SK-N-SH treated with all-trans-retinoic acid at 6 μM for 48 hours (cell line): ENCODE data around the gene ARMH4.
A peak's percentile ranks its signal among the peaks of the same experiment; 100 is the strongest.

ENCODE experiments used
- ATAC-seq: fragments of 200-7000 bp; cut with Tn5 transposase; 3 replicates; pipeline ENCODE4 v1.9.1; 2020; ENCODE audit warnings: mild to moderate bottlenecking, moderate library complexity
- ARNTL ChIP-seq: fragments of 450-650 bp; formaldehyde crosslinking; IDR thresholded peaks from 2 replicates; pipeline ENCODE4 v1.5.0; 2020; ENCODE audit warnings: low read depth, mild to moderate bottlenecking, moderate library complexity, borderline replicate concordance
- BACH2 ChIP-seq: fragments of 250-450 bp; sonication (Bioruptor Pico); IDR thresholded peaks from 2 replicates; pipeline ENCODE4 v1.9.0; 2021; ENCODE audit warnings: mild to moderate bottlenecking, borderline replicate concordance
- CREB5 ChIP-seq: fragments of 250-450 bp; sonication (Bioruptor Pico); IDR thresholded peaks from 2 replicates; pipeline ENCODE4 v1.5.1; 2020; ENCODE audit warnings: low read depth, mild to moderate bottlenecking, moderate library complexity
- CSDC2 ChIP-seq: fragments of 250-450 bp; sonication (Bioruptor Pico); IDR thresholded peaks from 2 replicates; pipeline ENCODE4 v1.5.0; 2020; ENCODE audit warnings: mild to moderate bottlenecking, moderate library complexity
- CSRNP3 ChIP-seq: fragments of 250-450 bp; sonication (Bioruptor Pico); IDR thresholded peaks from 2 replicates; pipeline ENCODE4 v1.5.1; 2021; ENCODE audit warnings: mild to moderate bottlenecking, moderate library complexity
- ESRRG ChIP-seq: fragments of 250-450 bp; sonication (Bioruptor Pico); IDR thresholded peaks from 2 replicates; pipeline ENCODE4 v1.6.1; 2021; ENCODE audit warnings: mild to moderate bottlenecking
- GLIS3 ChIP-seq: fragments of 250-450 bp; sonication (Bioruptor Pico); IDR thresholded peaks from 2 replicates; pipeline ENCODE4 v1.5.0; 2020; ENCODE audit warnings: mild to moderate bottlenecking, moderate library complexity
- ISL1 ChIP-seq: fragments of 250-450 bp; sonication (Bioruptor Pico); IDR thresholded peaks from 2 replicates; pipeline ENCODE4 v2.1.2; 2022; ENCODE audit warnings: mild to moderate bottlenecking, moderate library complexity
- OSR1 ChIP-seq: fragments of 250-450 bp; sonication (Bioruptor Pico); IDR thresholded peaks from 2 replicates; pipeline ENCODE4 v1.8.0; 2022; ENCODE audit warnings: moderate library complexity, mild to moderate bottlenecking, inconsistent platforms
- PATZ1 ChIP-seq: fragments of 250-450 bp; sonication (Bioruptor Pico); IDR thresholded peaks from 2 replicates; pipeline ENCODE4 v1.8.0; 2020; ENCODE audit warnings: mild to moderate bottlenecking, moderate library complexity, borderline replicate concordance
- POU6F1 ChIP-seq: fragments of 250-450 bp; sonication (Bioruptor Pico); IDR thresholded peaks from 2 replicates; pipeline ENCODE4 v1.8.0; 2021; ENCODE audit warnings: low read depth, mild to moderate bottlenecking, moderate library complexity, borderline replicate concordance
- PPARA ChIP-seq: fragments of 250-450 bp; sonication (Bioruptor Pico); IDR thresholded peaks from 2 replicates; pipeline ENCODE4 v1.5.0; 2020; ENCODE audit warnings: mild to moderate bottlenecking, borderline replicate concordance
- RARB ChIP-seq: fragments of 250-450 bp; sonication (Bioruptor Pico); IDR thresholded peaks from 2 replicates; pipeline ENCODE4 v1.8.0; 2021; ENCODE audit warnings: mild to moderate bottlenecking, moderate library complexity
- SNAI2 ChIP-seq: fragments of 250-450 bp; sonication (Bioruptor Pico); IDR thresholded peaks from 2 replicates; pipeline ENCODE4 v1.5.0; 2020; ENCODE audit warnings: mild to moderate bottlenecking, moderate library complexity
- TCF4 ChIP-seq: fragments of 250-450 bp; sonication (Bioruptor Pico); IDR thresholded peaks from 2 replicates; pipeline ENCODE4 v1.8.0; 2021; ENCODE audit warnings: mild to moderate bottlenecking, moderate library complexity, borderline replicate concordance
- TOX ChIP-seq: fragments of 250-450 bp; sonication (Bioruptor Pico); IDR thresholded peaks from 2 replicates; pipeline ENCODE4 v1.8.0; 2021; ENCODE audit warnings: mild to moderate bottlenecking, moderate library complexity, borderline replicate concordance
- ZC3H10 ChIP-seq: fragments of 250-450 bp; sonication (Bioruptor Pico); IDR thresholded peaks from 2 replicates; pipeline ENCODE4 v1.5.1; 2021; ENCODE audit warnings: mild to moderate bottlenecking, moderate library complexity
- ZFP3 ChIP-seq: fragments of 250-450 bp; sonication (Bioruptor Pico); IDR thresholded peaks from 2 replicates; pipeline ENCODE4 v1.5.0; 2020; ENCODE audit warnings: mild to moderate bottlenecking, moderate library complexity
- ZFP30 ChIP-seq: fragments of 450-650 bp; formaldehyde crosslinking; IDR thresholded peaks from 2 replicates; pipeline ENCODE4 v1.5.0; 2022; ENCODE audit warnings: mild to moderate bottlenecking, moderate library complexity
- ZNF565 ChIP-seq: fragments of 450-650 bp; formaldehyde crosslinking; conservative IDR thresholded peaks from 2 replicates; pipeline ENCODE4 v1.5.0; 2020; ENCODE audit warnings: low read depth, mild to moderate bottlenecking, moderate library complexity
- ZNF70 ChIP-seq: fragments of 450-650 bp; formaldehyde crosslinking; IDR thresholded peaks from 2 replicates; pipeline ENCODE4 v1.5.0; 2020; ENCODE audit warnings: mild to moderate bottlenecking, moderate library complexity
- ZNF8 ChIP-seq: fragments of 450-650 bp; formaldehyde crosslinking; IDR thresholded peaks from 2 replicates; pipeline ENCODE4 v1.5.0; 2020; ENCODE audit warnings: mild to moderate bottlenecking, moderate library complexity

ARMH4 gene

GRCh38 chr14:58108717-58109116, 43.3 kb downstream of the ARMH4 start:
- no peak for TF ChIP-seq ZNF70 (CRISPR knock-in tag)
- no peak for TF ChIP-seq OSR1 (CRISPR knock-in tag)
- TF ChIP-seq ESRRG (CRISPR knock-in tag): no peak
- no peak for TF ChIP-seq PATZ1 (CRISPR knock-in tag)
- no peak for TF ChIP-seq SNAI2 (CRISPR knock-in tag)
- no peak for TF ChIP-seq CSDC2 (CRISPR knock-in tag)
- no peak for TF ChIP-seq ZFP30 (CRISPR knock-in tag)
- TF ChIP-seq ISL1 (CRISPR knock-in tag): no peak
- TF ChIP-seq ARNTL (CRISPR knock-in tag): no peak
- TF ChIP-seq BACH2: no peak
- TF ChIP-seq ZC3H10 (CRISPR knock-in tag): no peak
- ATAC-seq: no peak

- ATAC-seq: peak; percentile 82
- no peak for TF ChIP-seq GLIS3 (CRISPR knock-in tag)
- no peak for TF ChIP-seq TOX (CRISPR knock-in tag)
- TF ChIP-seq ZNF565 (CRISPR knock-in tag): no peak
- no peak for TF ChIP-seq RARB
- no peak for TF ChIP-seq CSRNP3 (CRISPR knock-in tag)
- TF ChIP-seq ZFP30 (CRISPR knock-in tag): no peak
- no peak for TF ChIP-seq ZC3H10 (CRISPR knock-in tag)
- no peak for TF ChIP-seq TCF4
- TF ChIP-seq PATZ1 (CRISPR knock-in tag): no peak
- no peak for TF ChIP-seq ESRRG (CRISPR knock-in tag)
- TF ChIP-seq ZNF8 (CRISPR knock-in tag): no peak
- no peak for TF ChIP-seq ZFP3 (CRISPR knock-in tag)
- TF ChIP-seq ZNF70 (CRISPR knock-in tag): no peak
- TF ChIP-seq, all 23 proteins: peak for 0
Observed at GRCh38 chr14:58107947-58108552, 44.0 kb downstream of the ARMH4 start.

GRCh38 chr14:58107041-58107440, 45.0 kb downstream of the ARMH4 start:
- ATAC-seq: no peak
- TF ChIP-seq ZFP30 (CRISPR knock-in tag) (no peak), TOX (CRISPR knock-in tag) (no peak), CSDC2 (CRISPR knock-in tag) (no peak), ZNF565 (CRISPR knock-in tag) (no peak), SNAI2 (CRISPR knock-in tag) (no peak), ISL1 (CRISPR knock-in tag) (no peak), ZNF8 (CRISPR knock-in tag) (no peak)

- no peak for TF ChIP-seq ESRRG (CRISPR knock-in tag)
- TF ChIP-seq TOX (CRISPR knock-in tag): no peak
- TF ChIP-seq PPARA (CRISPR knock-in tag): no peak
- no peak for TF ChIP-seq ZFP30 (CRISPR knock-in tag)
- no peak for ATAC-seq
Observed at GRCh38 chr14:58106446-58106845, 45.6 kb downstream of the ARMH4 start.

- TF ChIP-seq ZNF565 (CRISPR knock-in tag) (no peak), ARNTL (CRISPR knock-in tag) (no peak), ZNF70 (CRISPR knock-in tag) (no peak), SNAI2 (CRISPR knock-in tag) (no peak), CREB5 (CRISPR knock-in tag) (no peak), POU6F1 (CRISPR knock-in tag) (no peak), TOX (CRISPR knock-in tag) (no peak)
- ATAC-seq: no peak
Observed at GRCh38 chr14:58104808-58105207, 47.2 kb downstream of the ARMH4 start.
